ENCODE results near the gene ALDH3A2.
"Not testable (repeated sequence)": the region's sequence is repeated elsewhere in the genome, so short reads cannot be mapped to it uniquely, and the experiment has no call there.

Gene ALDH3A2

DNA sequence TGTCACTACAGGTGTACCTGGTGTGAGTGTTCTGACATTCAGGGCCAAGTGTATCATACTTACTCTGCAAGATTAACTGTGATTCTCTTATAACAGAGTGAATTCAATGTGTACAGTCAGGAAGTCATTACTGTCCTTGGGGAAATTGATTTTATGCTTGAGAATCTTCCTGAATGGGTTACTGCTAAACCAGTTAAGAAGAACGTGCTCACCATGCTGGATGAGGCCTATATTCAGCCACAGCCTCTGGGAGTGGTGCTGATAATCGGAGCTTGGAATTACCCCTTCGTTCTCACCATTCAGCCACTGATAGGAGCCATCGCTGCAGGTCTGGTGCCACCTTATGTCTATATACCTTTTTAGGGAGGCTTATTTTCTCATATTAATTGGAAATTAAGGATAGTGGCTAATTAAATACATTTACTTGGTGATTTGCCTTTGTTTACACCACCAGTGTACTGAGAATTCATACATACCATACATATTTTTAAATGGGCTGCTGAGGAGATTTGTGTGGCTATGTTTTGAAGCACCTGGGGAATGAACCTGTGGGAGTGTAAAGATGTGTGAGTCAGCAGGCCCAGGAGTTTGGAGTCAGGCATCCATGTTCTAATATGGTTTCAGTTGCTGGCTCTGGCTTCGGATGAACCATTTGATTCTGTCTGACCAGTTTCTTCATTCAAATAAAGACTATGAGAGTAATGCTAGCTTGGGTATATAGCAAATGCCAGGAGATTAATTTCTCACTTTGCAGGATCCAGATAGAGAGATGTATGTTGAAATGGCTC, 3.1 kb downstream of the ALDH3A2 start:
- FAIRE-seq = no peak

DNA sequence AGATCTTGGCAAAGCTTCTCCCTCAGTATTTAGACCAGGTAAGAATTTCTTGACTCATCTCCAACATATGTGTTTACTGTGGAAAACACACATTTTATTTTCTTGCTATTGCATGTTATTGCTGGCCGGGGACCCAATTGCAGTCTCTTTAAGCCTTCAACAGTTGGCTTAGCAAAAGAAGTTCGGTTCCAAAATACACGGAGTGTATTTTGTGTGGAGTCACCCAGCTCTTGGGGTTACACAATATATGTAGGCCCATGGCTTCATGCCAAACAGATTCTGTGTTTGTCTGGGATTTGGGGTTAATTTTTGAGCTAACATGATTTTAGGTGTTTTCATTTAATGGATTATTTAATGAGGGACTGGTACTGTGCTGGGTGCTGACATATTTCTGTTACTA, 4.0 kb downstream of the ALDH3A2 start:
- no peak for FAIRE-seq

DNA sequence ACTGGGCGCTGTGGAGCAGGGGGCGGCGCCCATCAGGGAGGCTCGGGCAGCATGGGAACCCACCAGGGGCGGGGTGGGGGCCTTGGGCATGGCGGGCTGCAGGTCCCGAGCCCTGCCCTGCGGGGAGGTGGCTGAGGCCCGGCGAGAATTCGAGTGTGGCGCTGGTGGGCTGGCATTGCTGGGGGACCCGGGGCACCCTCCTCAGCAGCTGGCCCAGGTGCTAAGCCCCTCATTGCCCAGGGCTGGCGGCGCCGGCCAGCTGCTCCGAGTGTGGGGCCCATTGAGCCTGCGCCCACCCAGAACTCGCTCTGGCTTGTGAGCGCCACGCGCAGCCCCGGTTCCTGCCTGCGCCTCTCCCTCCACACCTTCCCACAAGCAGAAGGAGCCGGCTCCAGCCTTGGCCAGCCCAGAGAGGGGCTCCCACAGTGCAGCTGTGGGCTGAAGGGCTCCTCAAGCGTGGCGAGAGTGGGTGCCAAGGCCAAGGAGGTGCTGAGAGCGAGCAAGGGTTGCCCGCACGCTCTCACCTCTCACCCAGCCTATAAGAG, 5.9 kb downstream of the ALDH3A2 start:
- FAIRE-seq = no peak

DNA sequence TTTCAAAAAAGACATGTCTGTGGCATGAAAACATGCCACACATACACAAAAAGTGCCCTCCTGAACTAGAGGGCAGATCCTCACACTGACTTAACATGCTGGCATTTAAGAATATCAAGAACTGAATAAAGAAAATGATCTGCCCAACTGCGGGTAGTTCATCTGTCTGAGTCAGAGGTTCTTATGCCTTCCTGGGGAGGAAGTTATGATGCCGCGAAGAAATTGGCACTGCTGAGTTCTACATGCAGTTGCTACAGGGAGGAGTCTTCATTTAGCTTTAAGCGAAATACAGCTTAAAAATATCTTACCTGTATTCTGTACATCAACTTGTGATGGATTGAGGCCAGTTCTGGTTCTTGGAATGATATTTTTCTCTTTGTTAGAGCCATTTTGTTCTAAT, 6.3 kb downstream of the ALDH3A2 start:
- FAIRE-seq = no peak

DNA sequence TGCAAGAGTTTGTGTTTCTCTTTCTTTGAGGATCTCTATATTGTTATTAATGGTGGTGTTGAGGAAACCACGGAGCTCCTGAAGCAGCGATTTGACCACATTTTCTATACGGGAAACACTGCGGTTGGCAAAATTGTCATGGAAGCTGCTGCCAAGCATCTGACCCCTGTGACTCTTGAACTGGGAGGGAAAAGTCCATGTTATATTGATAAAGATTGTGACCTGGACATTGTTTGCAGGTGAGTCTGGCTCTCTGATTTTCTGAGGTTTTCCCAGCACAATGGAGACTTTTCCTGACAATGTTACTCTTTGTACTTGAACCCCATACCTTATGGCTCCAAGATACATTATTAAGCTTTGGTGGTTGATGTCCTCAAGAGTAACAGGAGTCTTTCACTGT, 7.8 kb downstream of the ALDH3A2 start:
- FAIRE-seq = no peak

DNA sequence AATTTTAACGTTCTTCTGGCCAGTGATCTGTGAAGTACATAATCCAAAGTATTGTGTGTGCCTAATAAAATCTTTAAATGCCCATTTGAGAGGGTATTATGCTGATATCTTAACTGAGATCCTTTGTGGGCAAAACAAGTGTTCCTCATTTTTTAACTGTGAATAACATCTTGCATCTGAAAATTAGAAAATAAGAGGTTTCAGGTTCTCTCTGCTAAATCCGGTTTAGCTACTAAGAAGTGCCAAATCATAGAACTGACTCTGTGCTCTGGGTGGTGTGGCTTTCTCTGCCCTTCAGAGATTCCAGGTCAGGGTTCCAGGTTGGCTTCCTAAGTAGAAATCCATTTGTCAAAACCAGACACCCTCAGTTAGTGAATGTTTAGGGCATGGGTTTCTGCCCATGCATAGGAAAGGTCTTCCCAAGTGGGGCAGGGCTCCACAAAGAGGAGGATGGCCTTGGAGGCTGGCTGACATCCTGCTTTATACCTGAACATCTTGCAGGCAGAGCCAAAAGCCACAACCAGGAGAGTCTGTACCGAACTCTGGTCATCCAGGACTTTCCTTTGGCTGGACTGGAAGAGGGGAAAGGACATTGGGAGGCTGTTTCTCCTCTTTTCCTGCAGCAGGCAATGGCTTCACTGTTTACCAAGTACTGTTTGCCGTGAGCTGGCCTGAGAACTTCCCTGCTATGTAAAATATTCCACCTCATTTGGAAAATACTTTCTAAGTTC, 8.5 kb downstream of the ALDH3A2 start:
- no peak for FAIRE-seq

DNA sequence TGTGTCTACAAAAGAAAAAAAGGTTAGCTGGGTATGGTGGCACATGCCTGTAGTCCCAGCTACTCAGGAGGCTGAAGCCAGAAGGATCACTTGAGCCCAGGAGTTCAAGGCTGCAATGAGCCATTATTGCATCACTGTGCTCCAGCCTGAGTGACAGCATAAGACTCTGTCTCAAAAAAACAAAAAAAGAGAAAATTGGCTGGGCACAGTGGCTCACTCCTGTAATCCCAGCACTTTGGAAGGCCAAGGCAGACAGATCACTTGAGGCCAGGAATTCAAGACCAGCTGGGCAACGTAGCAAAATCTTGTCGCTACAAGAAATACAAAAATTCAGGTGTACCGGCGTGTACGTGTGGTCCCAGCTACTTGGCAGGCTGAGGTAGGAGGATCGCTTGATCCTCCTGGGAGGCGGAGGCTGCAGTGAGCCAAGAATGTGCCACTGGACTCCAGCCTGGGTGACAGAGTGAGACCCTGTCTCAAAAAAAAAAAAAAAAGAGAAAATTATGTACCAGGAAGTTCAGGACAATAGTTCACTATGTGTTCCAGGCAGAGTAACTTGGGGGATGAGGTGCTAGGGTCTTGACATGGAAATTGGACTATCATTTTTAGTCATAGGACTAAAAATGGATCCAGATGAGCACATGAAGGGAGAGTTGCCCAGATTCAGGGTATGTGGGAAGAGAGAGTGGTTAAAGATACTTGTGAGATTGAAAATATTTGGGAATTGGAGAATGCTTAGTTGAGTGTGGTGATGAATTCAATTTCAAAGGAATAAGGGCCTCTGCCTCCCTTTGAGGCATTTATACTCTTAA, 11.0 kb downstream of the ALDH3A2 start:
- no peak for FAIRE-seq

DNA sequence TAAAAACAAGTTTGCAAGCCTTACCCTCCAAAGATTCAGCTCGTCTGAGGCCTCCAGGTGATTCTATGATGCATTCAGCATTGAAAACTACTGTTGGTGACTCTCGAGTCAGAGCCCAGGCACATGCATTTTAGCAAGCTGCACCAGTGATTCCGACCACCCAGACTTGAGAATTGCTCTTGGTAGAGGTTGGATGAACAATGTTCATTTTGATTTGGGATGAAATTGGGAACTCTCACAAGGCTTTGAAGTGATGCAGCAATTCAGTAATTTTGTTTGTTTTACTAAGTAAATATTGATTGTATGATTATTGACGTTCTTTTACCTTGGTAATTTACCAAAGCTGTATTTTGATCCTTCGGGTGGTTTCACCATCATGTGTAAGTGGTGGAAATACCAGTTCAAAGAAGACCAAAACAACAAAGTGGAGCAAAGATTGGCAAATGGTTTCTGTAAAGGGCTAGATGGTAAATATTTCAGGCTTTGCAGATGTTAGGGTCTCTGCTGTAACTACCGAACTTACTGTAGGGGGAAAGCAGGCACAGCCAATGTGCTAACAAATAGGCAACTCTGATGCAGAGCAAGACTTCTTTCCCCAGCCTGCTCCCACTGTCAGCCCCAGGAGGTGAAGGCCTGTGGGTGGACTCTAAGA, 11.8 kb downstream of the ALDH3A2 start:
- FAIRE-seq = no peak

DNA sequence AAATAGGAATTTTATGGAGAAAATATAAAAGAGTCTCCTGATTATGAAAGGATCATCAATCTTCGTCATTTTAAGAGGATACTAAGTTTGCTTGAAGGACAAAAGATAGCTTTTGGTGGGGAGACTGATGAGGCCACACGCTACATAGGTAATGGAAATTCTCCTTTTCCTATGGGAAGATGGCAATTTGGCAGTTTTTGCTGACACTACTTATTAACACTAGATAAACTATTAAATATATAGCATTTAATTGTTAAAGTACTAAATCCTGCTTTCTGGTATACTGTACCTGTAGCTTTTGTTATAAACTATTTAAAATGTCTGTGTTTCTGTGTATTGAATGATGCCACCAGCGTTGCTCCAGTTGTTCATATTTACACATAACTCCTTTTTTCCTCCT, 12.6 kb downstream of the ALDH3A2 start:
- FAIRE-seq = no peak

DNA sequence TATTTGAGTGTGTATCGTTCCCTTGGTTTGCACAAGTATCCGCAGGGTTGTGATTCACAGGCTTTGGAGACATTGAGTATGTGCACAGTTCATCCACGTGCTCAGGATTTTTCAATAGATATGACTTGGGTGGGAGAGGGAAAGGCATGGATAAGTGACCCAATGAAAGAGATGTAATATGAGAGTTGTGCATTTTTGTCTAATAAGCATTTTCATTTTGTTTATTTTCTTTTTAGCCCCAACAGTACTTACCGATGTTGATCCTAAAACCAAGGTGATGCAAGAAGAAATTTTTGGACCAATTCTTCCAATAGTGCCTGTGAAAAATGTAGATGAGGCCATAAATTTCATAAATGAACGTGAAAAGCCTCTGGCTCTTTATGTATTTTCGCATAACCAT, 14.5 kb downstream of the ALDH3A2 start:
- FAIRE-seq = no peak

DNA sequence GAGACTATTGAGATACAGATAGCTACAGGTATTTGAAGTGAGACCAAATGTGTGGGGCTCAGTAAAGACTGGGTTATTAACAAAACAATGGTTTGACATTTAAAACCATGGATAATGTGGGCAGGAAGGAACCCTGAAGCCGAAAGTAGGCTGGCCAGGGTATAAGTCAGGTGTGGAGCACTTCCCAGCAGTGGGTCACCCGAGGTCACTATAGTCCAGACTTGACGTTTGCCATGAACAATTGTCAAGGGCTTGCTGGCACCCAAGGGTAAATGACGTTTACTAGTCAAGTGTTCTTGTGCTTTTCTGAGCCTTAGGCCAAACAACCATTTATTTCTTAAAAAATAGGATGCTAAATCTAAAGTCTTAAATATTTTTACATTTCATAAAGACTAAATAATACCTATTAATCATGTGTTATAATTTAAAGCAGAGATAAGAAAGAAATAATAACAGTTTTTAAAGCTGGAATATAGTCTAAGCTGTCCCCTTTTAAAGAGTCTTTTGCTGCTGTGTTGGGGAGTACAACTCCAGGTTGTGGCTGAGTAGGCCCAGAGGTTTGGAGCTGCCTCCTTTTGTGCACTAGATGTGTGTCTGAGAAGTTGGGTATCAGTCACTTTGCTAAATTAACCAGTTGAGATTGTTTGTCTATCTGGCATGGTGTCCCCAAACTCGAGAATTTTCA, 15.7 kb downstream of the ALDH3A2 start:
- no peak for FAIRE-seq

DNA sequence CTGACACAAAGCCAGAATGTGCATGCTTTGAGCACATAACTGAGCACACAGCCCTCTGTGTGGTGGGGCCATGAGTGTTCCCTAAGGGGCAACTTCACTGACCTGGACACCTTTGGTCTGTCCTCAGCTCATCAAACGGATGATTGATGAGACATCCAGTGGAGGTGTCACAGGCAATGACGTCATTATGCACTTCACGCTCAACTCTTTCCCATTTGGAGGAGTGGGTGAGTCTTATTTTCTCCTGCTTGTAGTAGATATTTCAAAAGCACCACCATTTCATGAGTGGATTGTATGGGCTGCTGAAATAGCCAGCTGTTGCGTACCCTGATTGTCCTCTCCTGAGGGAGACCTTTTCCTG, 16.2 kb downstream of the ALDH3A2 start:
- FAIRE-seq = no peak

DNA sequence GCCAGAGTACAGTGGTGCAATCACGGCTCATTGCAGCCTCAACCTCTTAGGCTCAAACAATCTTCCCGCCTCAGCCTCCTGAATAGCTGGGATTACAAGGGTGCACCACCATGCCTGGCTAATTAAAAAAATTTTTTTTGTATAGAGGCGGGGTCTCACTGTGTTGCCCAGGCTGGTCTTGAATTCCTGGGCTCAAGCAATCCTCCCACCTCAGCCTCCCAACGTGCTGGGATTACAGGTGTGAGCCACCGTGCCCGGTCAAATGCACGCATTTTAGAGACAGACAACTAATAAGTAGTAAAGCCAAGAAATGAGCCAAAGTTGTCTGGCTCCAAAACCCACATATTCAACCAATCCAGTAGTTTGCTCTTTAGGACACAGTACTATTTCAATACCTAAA, 21.1 kb downstream of the ALDH3A2 start:
- not testable (repeated sequence) for FAIRE-seq

DNA sequence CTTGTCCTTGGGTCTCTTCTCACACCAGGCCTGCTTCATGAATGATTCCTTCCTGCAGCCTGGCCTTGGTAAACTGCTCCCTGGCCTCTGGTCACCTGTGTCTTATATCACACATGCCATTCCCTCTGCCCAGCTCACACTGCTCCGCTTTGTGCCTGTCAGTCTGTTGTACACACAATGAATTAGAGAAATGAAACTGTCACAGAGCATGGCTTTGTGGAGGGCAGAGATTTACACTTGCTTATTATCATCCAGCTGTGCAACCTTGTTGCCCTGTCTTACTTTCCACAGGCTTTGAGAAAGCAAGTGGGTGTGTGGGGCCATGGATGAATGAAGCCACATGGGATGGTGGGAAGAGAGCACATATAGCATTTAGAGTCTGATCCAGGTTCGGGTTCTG, 22.4 kb downstream of the ALDH3A2 start:
- FAIRE-seq = no peak

DNA sequence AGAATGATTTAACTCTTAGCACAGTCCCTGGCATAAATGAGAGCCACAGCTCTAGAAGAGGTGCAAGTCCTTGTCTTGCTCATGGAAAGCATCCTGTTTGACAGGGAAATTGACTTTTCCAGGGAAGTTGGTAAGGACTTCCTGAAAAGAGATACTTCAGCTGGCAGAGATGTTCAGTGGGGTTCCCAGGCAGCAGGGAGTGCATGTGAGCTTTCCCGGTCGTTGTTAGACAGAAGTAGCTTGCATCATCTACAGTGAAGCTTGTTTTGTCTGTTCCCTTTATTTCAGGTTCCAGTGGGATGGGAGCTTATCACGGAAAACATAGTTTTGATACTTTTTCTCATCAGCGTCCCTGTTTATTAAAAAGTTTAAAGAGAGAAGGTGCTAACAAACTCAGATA, 22.9 kb downstream of the ALDH3A2 start:
- no peak for FAIRE-seq

DNA sequence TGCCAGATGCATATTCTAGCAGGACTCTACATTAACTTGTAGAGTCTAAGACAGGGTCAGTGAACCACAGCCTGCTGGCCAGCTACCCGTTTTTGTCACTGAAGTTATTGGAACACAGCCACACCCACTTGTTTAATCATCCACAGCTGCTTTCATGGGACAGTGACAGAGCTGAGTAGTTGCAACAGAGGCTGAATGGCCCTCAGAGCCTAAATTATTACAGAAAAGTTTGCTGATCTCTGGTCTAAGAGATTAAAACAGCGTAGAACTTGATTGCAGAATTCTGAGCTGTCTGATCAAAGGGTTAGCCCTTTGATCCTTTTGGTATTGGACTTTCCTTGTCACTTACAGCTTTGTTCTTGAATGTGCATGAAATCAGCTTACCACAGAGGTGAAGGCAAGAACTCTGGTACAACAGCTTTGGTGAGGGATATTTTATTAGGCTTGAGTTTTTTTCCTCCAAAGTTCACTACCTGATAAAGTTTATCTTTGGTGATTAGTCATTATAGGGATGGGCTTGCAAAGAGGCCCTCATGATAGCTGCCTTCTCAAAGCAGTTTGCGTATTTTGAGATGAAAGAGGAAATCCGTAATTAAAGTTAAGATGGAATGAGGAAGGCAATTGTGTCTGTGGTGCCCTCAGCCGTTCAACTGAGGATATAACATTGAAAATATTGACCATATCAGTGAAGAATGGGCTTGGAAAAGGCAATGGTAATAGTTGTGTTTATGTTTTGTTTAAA, 23.6 kb downstream of the ALDH3A2 start:
- FAIRE-seq = no peak

DNA sequence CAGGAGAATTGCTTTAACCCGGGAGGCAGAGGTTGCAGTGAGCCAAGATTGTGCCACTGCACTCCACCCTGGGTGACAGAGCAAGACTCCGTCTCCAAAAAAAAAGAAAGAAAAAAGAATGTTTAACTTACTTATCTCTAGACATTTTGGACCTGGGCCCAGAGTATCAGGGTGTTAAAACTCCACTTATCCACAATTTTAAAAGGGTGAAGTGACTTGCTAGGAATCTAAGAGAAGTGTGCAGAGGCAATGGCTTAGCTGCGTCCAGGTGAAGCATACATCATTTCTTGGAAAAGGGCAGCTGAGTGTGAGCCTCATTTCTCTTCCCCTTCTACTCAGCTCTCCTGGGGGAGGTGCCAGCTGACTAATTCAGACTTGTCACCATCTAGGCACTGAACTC, 25.1 kb downstream of the ALDH3A2 start:
- no peak for FAIRE-seq

DNA sequence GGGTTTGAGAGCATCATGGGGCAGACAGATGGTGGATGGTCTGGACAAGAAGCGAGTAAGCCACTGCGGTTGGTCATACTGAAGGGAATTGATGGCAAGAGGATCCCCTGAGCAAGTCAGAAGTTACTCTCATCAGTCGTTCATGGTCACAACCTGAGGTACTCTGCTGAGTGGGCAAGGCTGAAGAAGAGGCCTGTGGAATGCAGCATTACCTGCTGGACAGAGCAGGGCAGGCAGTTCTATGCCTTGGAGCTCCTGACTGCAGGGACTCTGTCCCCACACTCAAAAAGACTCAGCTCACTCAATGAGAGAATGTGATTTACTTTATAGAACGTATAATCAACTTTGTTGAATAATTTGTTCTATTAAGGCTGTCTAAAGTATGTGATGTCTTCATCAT, 28.3 kb downstream of the ALDH3A2 start:
- no peak for FAIRE-seq

DNA sequence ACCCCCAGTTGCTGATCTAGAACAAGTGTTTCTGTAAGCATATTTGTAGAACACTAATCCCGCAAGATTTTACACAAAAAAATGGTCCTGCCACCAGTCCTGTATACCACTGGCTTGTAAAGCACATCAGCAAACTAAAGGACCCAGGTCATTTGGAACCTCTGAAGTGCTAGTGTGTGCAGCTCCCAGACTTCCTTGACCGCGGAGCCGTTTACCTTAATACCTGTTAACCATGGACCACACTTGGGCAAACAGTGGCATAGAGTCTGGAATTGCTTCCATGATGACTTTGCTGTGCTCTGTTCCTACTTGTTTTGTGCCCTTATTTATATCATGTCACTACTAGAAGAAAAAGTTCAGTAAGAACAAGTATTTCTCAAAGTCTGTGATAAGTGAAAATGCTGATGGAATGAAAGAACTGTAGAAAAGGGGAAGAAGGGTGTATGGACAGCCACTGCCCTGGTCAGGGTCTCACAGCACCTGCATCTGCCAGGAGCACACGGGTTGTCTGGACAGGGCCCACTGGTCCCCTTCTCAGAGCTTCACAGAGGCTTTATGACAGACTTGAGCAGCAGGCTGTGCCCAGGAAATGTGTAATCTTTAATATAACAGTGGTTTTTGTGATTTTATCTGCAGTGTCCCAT, 29.3 kb downstream of the ALDH3A2 start:
- no peak for FAIRE-seq

DNA sequence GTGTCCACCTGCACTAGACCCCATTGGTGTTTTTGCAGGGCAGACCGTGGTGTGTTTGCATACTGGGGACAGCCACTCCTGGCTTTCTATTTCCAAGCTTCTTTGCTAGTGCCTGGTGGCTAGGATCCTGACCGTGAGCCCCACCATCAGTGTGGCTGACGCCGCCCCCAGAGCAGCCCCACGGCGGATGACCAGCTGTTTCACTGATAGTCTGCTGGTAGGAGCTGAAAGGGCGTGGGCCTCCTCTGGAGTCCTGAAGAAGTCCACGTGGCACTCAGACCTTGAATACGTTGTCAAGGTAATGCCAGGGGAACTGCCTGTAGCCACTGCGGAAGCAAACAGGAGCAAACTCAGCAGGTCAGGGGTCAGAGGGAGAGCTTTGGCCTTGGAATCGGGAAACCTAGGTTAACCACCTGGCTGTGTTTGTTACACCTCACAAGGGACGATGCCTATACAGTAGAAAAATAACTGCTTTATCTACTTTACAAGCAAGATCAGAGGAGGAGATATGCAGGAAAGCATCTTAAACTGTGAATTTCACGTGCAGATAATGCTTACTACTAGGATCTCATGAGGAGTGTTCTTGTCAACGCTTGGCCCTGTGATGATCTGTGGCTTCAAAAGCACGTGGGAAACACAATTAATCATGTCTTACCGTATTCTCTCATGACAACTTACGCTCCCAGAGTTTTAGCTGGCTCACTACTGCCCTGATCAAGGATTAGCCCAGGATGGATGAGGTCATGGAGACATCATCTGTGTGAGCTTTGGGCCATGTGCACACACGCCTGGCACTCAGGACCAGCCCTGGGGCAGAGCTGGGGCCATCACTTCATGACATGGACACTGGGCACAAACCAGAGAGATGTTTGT, 30.3 kb downstream of the ALDH3A2 start:
- no peak for FAIRE-seq

Measured in G401.6 (cell line).